Activated naive CD4-positive, alpha-beta T cell treated with anti-CD3 and anti-CD28 coated beads, Interleukin-2, amount 10 ng/mL, durations not matched to agents 7 days and 5 days (primary cell): Measurements from ENCODE around the gene ARMC9.

ENCODE experiments used
- CTCF ChIA-PET: fragments of 350-600 bp; sonication (Branson Sonifier 250); formaldehyde crosslinking; loops from one replicate; lab custom pipeline; 2021; ENCODE audit warnings: antibody characterized with exemption; lab: Charles Lee
- DNase-seq: peaks from one replicate; pipeline ENCODE4 v3.0.0-alpha.2; 2020
- H3K27ac Mint-ChIP-seq: one replicate; pipeline ENCODE4 v1.8.0; 2021; ENCODE audit warnings: mild to moderate bottlenecking, moderate library complexity, mixed read lengths
- H3K27me3 Mint-ChIP-seq: one replicate; pipeline ENCODE4 v1.8.0; 2021; ENCODE audit warnings: mild to moderate bottlenecking, mixed read lengths
- H3K36me3 Mint-ChIP-seq: one replicate; pipeline ENCODE4 v1.8.0; 2021; ENCODE audit warnings: mixed read lengths
- H3K4me1 Mint-ChIP-seq: one replicate; pipeline ENCODE4 v1.8.0; 2021; ENCODE audit warnings: mixed read lengths
- H3K4me3 Mint-ChIP-seq: one replicate; pipeline ENCODE4 v1.8.0; 2021; ENCODE audit warnings: mild to moderate bottlenecking, moderate library complexity, mixed read lengths
- H3K9me3 Mint-ChIP-seq: one replicate; pipeline ENCODE4 v1.8.0; 2021; ENCODE audit warnings: mixed read lengths

The ARMC9 gene

DNA sequence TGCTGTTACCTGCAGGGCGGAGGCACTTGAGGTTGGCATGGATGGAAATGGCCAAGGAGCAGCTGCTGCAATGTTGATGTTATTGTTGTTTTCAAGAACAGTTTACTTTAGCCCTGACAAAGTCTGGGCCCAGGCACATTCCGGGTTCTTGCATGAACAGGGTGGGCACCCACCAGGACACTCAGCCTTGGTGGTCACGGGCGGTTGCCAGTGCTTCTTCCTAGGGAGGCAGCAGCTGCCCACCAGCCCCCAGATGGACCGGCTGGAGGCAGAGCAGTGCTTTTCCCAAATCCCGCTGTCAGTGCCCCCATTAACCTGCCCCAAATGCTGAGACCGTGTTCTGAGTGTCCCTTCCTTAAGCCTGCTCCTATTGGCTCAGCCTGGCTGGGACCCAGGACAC, 158.6 kb downstream of the ARMC9 start:
- Mint-ChIP-seq H3K36me3 (no peaks in the 10 kb centered on the region), H3K27me3 (peaks cover 16% of the 10 kb centered on the region), H3K4me3 (no peak overlapping the region), H3K27ac (no peak overlapping the region), H3K4me1 (peaks cover 9% of the 10 kb centered on the region), H3K9me3 (no peaks in the 10 kb centered on the region)
- CTCF ChIA-PET: no interaction called here
- DNase-seq: no peak

DNA sequence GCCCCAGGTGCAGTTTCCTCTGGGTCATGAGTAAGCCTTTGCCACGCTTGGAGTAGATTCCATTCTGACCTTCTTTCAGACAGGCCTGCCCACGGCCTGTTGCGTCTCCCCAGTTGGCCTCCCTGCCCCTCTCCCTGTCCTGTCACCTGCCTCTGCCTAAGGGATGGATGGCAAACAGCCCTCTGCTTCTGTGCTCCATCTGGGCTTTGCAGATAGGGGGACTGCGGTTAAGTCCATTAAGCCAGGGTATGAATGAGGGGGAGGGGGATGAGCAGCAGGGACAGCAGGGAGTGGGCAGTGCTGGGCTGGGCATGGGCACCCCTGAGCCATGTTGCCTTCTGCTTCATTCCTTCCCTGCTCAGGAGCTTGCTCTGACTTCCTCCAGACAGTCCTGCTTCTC, 159.5 kb downstream of the ARMC9 start:
- CTCF ChIA-PET: no interaction called here
- Mint-ChIP-seq H3K4me1 (peaks cover 17% of the 10 kb centered on the region), H3K27ac (no peak overlapping the region), H3K4me3 (no peak overlapping the region), H3K9me3 (no peaks in the 10 kb centered on the region), H3K27me3 (peaks cover 21% of the 10 kb centered on the region), H3K36me3 (no peaks in the 10 kb centered on the region)
- no peak for DNase-seq

DNA sequence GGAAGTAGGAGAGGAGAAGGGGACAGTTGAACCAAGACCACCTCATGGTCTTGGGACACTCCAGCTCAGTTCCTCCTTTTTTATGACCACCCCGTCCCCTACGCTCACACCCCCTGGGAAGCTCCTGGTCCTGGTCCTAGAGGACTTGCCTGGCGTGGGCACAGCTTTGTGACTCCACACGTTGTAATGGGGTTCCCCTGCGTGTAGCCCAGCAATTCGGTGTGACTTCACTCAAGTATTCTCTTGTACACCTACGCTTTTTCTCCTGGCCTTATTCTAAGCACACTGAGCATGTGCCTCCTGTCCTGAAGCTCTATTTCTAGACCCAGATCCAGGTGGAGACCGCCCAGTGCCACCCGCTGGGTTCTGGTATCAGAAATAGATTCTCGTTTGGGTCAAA, 161.0 kb downstream of the ARMC9 start:
- Mint-ChIP-seq H3K4me1 (peaks cover 20% of the 10 kb centered on the region), H3K4me3 (no peak overlapping the region), H3K27me3 (peaks cover 18% of the 10 kb centered on the region), H3K27ac (no peak overlapping the region), H3K9me3 (no peaks in the 10 kb centered on the region), H3K36me3 (no peaks in the 10 kb centered on the region)
- CTCF ChIA-PET: no interaction called here
- no peak for DNase-seq

- Mint-ChIP-seq H3K27ac (no peak overlapping the region), H3K9me3 (no peaks in the 10 kb centered on the region), H3K4me1 (peaks cover 20% of the 10 kb centered on the region), H3K4me3 (no peak overlapping the region), H3K36me3 (no peaks in the 10 kb centered on the region), H3K27me3 (peaks cover 21% of the 10 kb centered on the region)
- no peak for DNase-seq
- CTCF ChIA-PET: no interaction called here
Measured at GRCh38 chr2:231359948-231360347, 161.5 kb downstream of the ARMC9 start.

DNA sequence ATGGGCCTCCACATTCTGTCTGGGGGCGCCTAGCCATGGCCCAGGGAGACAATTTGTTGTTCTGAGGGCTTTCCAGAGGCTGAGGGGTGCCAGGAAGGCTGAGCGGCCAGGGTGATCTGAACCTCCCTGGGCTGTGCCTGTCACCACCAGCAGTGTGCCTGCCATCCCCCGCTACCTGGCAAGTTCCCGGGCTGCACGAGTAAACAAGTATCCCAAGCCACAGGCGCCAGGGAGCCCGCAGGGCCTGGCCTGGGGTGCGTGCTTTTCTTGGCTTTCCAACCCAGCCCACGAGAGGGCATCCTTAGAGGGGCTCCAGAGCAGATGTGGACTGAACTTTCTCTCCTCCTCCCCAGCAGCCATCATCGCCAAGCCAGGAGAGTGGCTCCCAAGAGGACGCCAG, 162.0 kb downstream of the ARMC9 start:
- CTCF ChIA-PET: no interaction called here
- Mint-ChIP-seq H3K27me3 (peaks cover 24% of the 10 kb centered on the region), H3K9me3 (no peaks in the 10 kb centered on the region), H3K36me3 (no peaks in the 10 kb centered on the region), H3K27ac (no peak overlapping the region), H3K4me3 (no peak overlapping the region), H3K4me1 (peaks cover 20% of the 10 kb centered on the region)
- DNase-seq: no peak

GRCh38 chr2:231360881-231361371, 162.5 kb downstream of the ARMC9 start:
- no peak for DNase-seq
- Mint-ChIP-seq H3K36me3 (no peaks in the 10 kb centered on the region), H3K27ac (no peak overlapping the region), H3K9me3 (no peaks in the 10 kb centered on the region), H3K4me1 (peaks cover 20% of the 10 kb centered on the region), H3K4me3 (no peak overlapping the region), H3K27me3 (peaks cover 24% of the 10 kb centered on the region)
- CTCF ChIA-PET: no interaction called here

- Mint-ChIP-seq H3K36me3 (no peaks in the 10 kb centered on the region), H3K27me3 (peaks cover 24% of the 10 kb centered on the region), H3K27ac (no peak overlapping the region), H3K4me1 (peaks cover 20% of the 10 kb centered on the region), H3K9me3 (no peaks in the 10 kb centered on the region), H3K4me3 (no peak overlapping the region)
- DNase-seq: peak; percentile 36
- CTCF ChIA-PET: interaction anchor here (0.6 to 1.2 kb wide), 3 partner anchors 10 to 138 kb away, joined by 3 to 4 read pairs (median 3); no protein-coding TSS in a partner anchor
Measured at GRCh38 chr2:231361701-231362554, 163.5 kb downstream of the ARMC9 start.

- CTCF ChIA-PET: interaction anchor here (1.0 to 1.2 kb wide), 2 partner anchors 9 to 44 kb away, joined by 3 to 4 read pairs; no protein-coding TSS in a partner anchor
- H3K4me3 Mint-ChIP-seq: no peak overlapping the region
- DNase-seq: no peak
- peaks cover 20% of the 10 kb centered on the region for H3K4me1 Mint-ChIP-seq
- H3K36me3 Mint-ChIP-seq: no peaks in the 10 kb centered on the region
- no peaks in the 10 kb centered on the region for H3K9me3 Mint-ChIP-seq
- no peak overlapping the region for H3K27ac Mint-ChIP-seq
- peaks cover 20% of the 10 kb centered on the region for H3K27me3 Mint-ChIP-seq
Measured at GRCh38 chr2:231362555-231363184, 164.2 kb downstream of the ARMC9 start.

GRCh38 chr2:231364061-231364460, 165.6 kb downstream of the ARMC9 start:
- DNase-seq: no peak
- Mint-ChIP-seq H3K4me1 (peaks cover 20% of the 10 kb centered on the region), H3K27ac (no peak overlapping the region), H3K27me3 (peaks cover 20% of the 10 kb centered on the region), H3K4me3 (no peak overlapping the region), H3K9me3 (no peaks in the 10 kb centered on the region), H3K36me3 (no peaks in the 10 kb centered on the region)
- CTCF ChIA-PET: no interaction called here

DNA sequence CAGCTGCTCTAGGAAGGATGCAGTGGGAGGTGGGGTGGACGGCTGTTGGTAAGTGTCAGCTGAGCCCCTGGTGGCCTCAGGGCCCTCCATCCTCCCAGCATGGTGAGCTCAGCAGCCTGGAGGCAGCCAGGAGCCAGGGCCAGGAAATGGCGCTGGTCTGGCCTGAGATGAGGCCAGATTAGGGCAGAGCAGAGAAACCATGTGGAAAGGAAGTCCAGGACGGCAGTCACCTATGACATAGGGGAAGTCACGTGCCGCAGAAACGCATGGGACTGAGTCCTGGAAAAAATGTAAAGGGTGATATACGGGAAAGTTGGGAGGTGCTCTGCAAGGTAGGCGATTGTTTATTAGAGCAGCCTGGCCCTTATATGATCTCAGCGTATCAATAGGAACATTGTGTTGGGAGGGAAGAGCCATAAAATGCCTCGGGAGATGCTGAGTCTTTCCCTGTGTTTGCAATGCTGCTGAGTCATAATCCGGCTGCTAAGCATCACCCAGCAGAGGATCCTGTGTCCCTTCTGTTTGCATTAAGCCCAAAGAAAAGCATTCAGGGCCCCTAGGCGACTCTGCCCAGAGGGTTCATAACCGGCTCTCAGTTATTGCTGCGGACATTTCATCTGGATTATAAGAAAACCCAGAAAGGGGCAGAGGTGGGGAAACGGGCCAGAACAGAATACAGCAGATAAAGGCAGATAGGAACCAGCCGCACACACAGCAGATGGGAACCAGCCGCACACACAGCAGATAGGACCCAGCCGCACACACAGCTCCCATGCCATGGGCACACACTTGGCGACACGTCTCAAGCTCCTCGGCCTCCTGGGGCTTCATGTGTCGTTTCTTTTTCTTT, 166.8 kb downstream of the ARMC9 start:
- Mint-ChIP-seq H3K4me3 (no peak overlapping the region), H3K36me3 (no peaks in the 10 kb centered on the region), H3K27ac (no peak overlapping the region), H3K27me3 (peaks cover 20% of the 10 kb centered on the region), H3K9me3 (no peaks in the 10 kb centered on the region), H3K4me1 (peaks cover 20% of the 10 kb centered on the region)
- CTCF ChIA-PET: no interaction called here
- DNase-seq: no peak

GRCh38 chr2:231367178-231367577, 168.7 kb downstream of the ARMC9 start:
- Mint-ChIP-seq H3K27ac (no peak overlapping the region), H3K4me3 (no peak overlapping the region), H3K4me1 (peaks cover 10% of the 10 kb centered on the region), H3K36me3 (no peaks in the 10 kb centered on the region), H3K27me3 (peaks cover 13% of the 10 kb centered on the region), H3K9me3 (no peaks in the 10 kb centered on the region)
- DNase-seq: no peak
- CTCF ChIA-PET: no interaction called here

DNA sequence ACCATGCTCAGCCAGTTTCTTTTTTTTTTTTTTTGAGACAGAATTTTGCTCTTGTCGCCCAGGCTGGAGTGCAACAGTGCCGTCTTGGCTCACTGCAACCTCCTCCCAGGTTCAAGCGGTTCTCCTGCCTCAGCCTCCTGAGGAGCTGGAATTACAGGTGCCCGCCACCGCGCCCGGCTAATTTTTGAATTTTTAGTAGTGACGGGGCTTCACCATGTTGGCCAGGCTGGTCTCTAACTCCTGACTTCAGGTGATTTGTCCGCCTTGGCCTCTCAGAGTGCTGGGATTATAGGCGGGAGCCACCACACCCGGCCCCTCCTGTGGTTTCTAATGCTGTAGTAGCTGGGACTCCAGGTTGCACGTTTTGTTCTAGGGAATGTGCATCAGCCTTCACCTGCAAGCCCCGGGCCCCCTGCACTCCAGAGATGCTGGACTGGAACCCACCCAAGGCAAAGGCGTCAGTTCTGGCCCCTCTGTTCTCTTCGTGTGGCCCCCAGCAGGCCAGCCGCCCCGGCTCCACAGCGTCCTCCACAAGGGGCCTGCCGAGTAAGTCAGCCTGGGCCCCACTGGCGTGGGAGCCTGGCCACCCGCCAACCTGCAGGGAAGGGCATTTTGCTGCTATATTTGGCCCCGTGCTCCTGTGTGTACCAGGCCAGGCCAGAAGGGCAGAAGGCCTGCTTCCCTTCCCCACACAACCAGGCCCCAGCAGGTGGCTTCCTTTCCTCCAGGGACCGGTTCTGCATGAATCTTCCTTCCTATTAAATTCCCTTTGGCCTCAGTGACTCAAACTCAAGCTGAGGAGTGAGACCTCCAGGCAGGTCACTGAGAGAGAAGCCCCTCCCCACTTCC, 171.4 kb downstream of the ARMC9 start:
- Mint-ChIP-seq H3K27me3 (peaks cover 10% of the 10 kb centered on the region), H3K27ac (no peak overlapping the region), H3K4me3 (no peak overlapping the region), H3K9me3 (no peaks in the 10 kb centered on the region), H3K36me3 (no peaks in the 10 kb centered on the region), H3K4me1 (no peaks in the 10 kb centered on the region)
- no peak for DNase-seq
- CTCF ChIA-PET: no interaction called here

GRCh38 chr2:231370429-231370748, 172.0 kb downstream of the ARMC9 start:
- Mint-ChIP-seq H3K27me3 (peaks cover 6% of the 10 kb centered on the region), H3K36me3 (no peaks in the 10 kb centered on the region), H3K4me1 (no peaks in the 10 kb centered on the region), H3K27ac (no peak overlapping the region), H3K4me3 (no peak overlapping the region), H3K9me3 (no peaks in the 10 kb centered on the region)
- DNase-seq: no peak
- CTCF ChIA-PET: no interaction called here
